Colonic mucosa (tissue), 4 donors: ENCODE results near the gene DGLUCY. TPM values are rescaled to one million over a fixed set of nuclear protein-coding genes. Genes with fewer than 3 reads are reported as not detected.

Source experiments
- DNase-seq: peaks from one replicate; pipeline ENCODE4 v3.0.0-alpha.2; 2020
- H3K27ac ChIP-seq: fragments of 200-600 bp; one replicate; pipeline ENCODE4 v1.8.0; 2021
- H3K27me3 ChIP-seq: fragments of 200-600 bp; one replicate; pipeline ENCODE4 v1.8.0; 2021
- H3K36me3 ChIP-seq: fragments of 200-600 bp; one replicate; pipeline ENCODE4 v1.8.0; 2021
- H3K4me1 ChIP-seq: fragments of 200-600 bp; one replicate; pipeline ENCODE4 v1.8.0; 2021; ENCODE audit warnings: mild to moderate bottlenecking
- H3K4me3 ChIP-seq: fragments of 200-600 bp; one replicate; pipeline ENCODE4 v1.8.0; 2021
- H3K9ac ChIP-seq, 2 donors: one replicate each; pipeline ENCODE4 v1.7.0; 2013; ENCODE audit warnings: control low read depth in 2 of 2, low read depth in 2 of 2, low read length in 2 of 2
- H3K9me3 ChIP-seq: fragments of 200-600 bp; one replicate; pipeline ENCODE4 v1.8.0; 2021
- CTCF ChIP-seq: fragments of 200-600 bp; IDR thresholded peaks from one replicate; pipeline ENCODE4 v1.8.0; 2022; ENCODE audit warnings: antibody characterized with exemption, mild to moderate bottlenecking
- intact Hi-C: fragments of 100-400 bp; cut with DNase I; formaldehyde crosslinking; loops from one replicate; pipeline ENCODE4 v1.14.1; 2022
- total RNA-seq, 2 donors: library from RNA; stranded (reverse); fragmentation: NEBNext Ultra II Directional in 1 of 2; extraction: Animal tissue kit (Norgen Biotek cat#: 25700) in 1 of 2; gene quantifications; one replicate each; pipeline ENCODE4 v1.2.1, GENCODE V29; 2021
- donor health status: healthy.
- donor health status: DM: no; HTN: no; CAD: no.
- donor health status: DM: no; HTN: no; CAD: no.

Gene DGLUCY
- total RNA-seq, 2 donors from 2014 or later = 67.3 to 105 TPM

DNA sequence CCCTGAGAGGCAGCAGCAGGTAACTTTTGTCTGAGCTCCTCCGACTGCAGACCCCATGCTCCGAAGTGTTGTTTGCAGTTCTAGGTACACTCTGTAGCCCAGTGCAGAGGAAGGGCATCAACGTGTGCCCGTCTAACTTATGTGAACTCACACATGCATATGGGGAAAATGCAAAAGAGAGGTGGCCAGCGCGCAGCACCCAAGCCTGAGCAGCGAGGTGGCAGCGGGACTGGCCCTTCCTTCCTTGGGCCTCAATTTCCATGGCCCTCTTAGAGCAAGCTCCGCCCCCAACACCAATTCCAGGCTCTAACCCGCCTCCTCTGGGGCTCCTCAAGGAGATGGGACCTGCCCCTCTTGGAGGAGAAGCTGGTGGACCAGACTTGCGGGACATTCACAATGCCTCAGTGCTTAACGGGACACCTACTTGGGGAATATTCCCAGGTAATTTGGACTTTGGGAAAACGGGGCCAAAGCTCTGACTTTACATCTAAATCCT is 102.9 kb downstream of the DGLUCY start:
- intact Hi-C loops = no loop called here
- H3K4me3 ChIP-seq = no peak overlapping the region
- no peak overlapping the region for H3K27ac ChIP-seq
- no peak for TF ChIP-seq CTCF
- no peaks in the 10 kb centered on the region for H3K4me1 ChIP-seq
- no peaks in the 10 kb centered on the region for H3K27me3 ChIP-seq
- H3K9me3 ChIP-seq = no peaks in the 10 kb centered on the region
- no peak overlapping the region for H3K9ac ChIP-seq
- DNase-seq = no peak
- peaks cover 21% of the 10 kb centered on the region for H3K36me3 ChIP-seq

DNA sequence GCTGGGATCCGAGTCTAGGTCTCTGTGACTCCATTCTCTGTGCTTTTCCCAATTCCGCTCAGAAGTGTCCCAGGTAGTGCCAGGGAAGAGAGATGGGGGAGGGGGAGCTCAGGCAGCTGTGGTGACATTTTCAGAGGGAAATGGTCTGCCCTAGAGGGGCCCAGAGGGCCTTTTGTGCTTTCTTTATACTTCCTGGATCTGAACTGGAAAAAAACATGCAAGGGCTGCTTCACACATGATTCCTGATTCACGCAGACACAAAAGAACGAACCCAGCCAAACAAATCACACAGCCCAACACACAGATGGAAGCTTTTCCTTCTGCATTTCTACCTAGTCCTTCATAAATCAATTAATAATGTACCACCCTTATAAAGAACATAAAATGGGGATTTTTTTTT is 104.1 kb downstream of the DGLUCY start:
- no peak for TF ChIP-seq CTCF
- no peak for DNase-seq
- H3K27ac ChIP-seq = no peak overlapping the region
- no peak overlapping the region for H3K9ac ChIP-seq
- no peaks in the 10 kb centered on the region for H3K27me3 ChIP-seq
- no peaks in the 10 kb centered on the region for H3K4me1 ChIP-seq
- H3K4me3 ChIP-seq = no peak overlapping the region
- intact Hi-C loops = no loop called here
- no peaks in the 10 kb centered on the region for H3K9me3 ChIP-seq
- H3K36me3 ChIP-seq = peaks cover 21% of the 10 kb centered on the region

GRCh38 chr14:91219517-91220389 is 105.9 kb downstream of the DGLUCY start:
- H3K27ac ChIP-seq = no peak overlapping the region
- H3K9ac ChIP-seq = no peak overlapping the region
- no peak for TF ChIP-seq CTCF
- H3K9me3 ChIP-seq = no peaks in the 10 kb centered on the region
- DNase-seq = no peak
- H3K36me3 ChIP-seq = peaks cover 21% of the 10 kb centered on the region
- H3K27me3 ChIP-seq = no peaks in the 10 kb centered on the region
- intact Hi-C loops = no loop called here
- no peaks in the 10 kb centered on the region for H3K4me1 ChIP-seq
- no peak overlapping the region for H3K4me3 ChIP-seq

GRCh38 chr14:91220581-91221000 is 106.7 kb downstream of the DGLUCY start:
- Histone ChIP-seq H3K4me3 (no peak overlapping the region), H3K4me1 (no peaks in the 10 kb centered on the region), H3K27ac (no peak overlapping the region), H3K9ac (no peak overlapping the region), H3K9me3 (no peaks in the 10 kb centered on the region), H3K36me3 (peaks cover 15% of the 10 kb centered on the region), H3K27me3 (no peaks in the 10 kb centered on the region)
- intact Hi-C loops = no loop called here
- no peak for DNase-seq
- no peak for TF ChIP-seq CTCF

DNA sequence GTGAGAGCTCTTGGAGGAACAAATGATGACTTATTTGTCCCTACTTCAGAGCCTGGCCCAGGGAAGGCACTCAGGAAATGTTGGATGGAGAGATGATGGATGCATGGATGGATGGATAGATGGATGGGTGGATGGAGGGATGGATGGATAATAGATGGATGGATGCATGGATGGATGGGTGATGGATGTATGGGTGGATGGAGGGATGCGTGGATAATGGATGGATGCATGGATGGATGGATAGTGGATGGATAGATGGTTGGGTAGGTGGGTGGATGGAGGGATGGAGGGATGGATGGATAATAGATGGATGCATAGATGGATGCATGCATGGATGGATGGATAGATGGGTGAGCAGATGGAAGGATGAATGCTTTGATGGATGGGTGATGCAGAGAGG is 107.4 kb downstream of the DGLUCY start:
- TF ChIP-seq CTCF = no peak
- intact Hi-C loops = no loop called here
- H3K27me3 ChIP-seq = no peaks in the 10 kb centered on the region
- peaks cover 8% of the 10 kb centered on the region for H3K36me3 ChIP-seq
- no peak overlapping the region for H3K9ac ChIP-seq
- DNase-seq = no peak
- no peaks in the 10 kb centered on the region for H3K4me1 ChIP-seq
- no peak overlapping the region for H3K27ac ChIP-seq
- no peak overlapping the region for H3K4me3 ChIP-seq
- H3K9me3 ChIP-seq = no peaks in the 10 kb centered on the region
